Measurements from ENCODE around the gene ZNF221. TPM values are rescaled to one million over a fixed set of nuclear protein-coding genes. Genes with fewer than 3 reads are reported as not detected.
A peak's percentile ranks its signal among the peaks of the same experiment; 100 is the strongest.

Gene ZNF221
- polyA plus RNA-seq, 3 donors, result 5.0 to 7.5 (median 6.2) TPM

DNA sequence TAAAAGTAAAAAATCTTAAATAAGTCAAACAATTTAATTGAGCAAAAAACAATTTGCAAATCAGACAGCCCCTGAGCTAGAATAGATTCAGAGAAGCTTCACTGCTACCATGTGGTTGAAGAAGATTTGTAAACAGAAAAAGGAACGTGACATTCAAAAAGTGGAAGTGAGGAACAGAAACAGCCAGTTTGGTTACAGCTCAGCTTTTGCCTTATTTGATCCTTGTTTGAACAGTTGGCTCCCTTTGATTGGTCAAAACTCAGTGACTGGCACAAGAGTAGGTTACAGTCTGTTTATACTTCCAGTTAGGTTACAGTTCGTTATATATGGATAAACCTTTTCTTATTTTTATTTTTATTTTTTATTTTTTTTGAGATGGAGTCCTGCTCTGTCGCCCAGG is 5.8 kb downstream of the ZNF221 start:
- no peak for DNase-seq (ENCODE audit: low read depth in 3 of 3, low spot score in 2 of 3)

- no peak for DNase-seq (ENCODE audit: low read depth in 3 of 3, low spot score in 2 of 3)
These were observed 6.9 kb downstream of the ZNF221 start for GRCh38 chr19:43957891-43958290.

DNA sequence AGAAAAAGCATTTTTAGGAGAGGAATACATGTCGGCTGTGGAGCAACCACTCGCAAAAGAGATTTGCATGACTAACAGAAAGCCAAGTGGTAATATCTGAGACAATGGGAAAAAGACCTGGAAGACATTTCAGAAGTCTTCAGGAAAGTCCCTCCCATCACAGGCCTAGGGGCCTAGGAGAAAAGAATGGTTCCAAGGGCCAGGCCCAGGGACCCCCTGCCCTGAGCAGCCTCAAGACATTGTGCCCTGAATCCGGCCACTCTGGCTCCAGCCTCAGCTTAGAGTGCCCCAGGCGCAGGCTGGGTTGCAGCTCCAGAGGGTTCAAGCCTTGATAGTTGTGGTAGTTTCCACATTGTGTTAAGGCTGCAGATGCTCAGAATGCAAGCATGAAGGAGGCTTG is 9.4 kb downstream of the ZNF221 start:
- no peak for DNase-seq (ENCODE audit: low read depth in 3 of 3, low spot score in 2 of 3)

DNA sequence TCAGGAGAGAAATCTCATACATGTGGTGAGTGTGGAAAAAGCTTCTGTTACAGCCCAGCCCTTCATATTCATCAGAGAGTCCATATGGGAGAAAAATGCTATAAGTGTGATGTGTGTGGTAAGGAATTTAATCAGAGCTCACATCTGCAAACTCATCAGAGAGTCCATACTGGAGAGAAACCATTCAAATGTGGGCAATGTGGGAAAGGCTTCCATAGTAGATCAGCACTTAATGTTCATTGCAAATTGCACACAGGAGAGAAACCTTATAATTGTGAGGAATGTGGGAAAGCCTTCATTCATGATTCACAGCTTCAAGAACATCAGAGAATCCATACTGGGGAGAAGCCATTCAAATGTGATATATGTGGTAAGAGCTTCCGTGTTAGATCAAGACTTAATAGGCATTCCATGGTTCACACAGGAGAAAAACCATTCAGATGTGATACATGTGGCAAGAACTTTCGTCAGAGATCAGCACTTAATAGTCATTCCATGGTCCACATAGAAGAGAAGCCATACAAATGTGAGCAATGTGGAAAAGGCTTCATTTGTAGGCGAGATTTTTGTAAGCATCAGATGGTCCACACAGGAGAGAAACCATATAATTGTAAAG is 15.2 kb downstream of the ZNF221 start:
- no peak for DNase-seq (ENCODE audit: low read depth in 3 of 3, low spot score in 2 of 3)

DNA sequence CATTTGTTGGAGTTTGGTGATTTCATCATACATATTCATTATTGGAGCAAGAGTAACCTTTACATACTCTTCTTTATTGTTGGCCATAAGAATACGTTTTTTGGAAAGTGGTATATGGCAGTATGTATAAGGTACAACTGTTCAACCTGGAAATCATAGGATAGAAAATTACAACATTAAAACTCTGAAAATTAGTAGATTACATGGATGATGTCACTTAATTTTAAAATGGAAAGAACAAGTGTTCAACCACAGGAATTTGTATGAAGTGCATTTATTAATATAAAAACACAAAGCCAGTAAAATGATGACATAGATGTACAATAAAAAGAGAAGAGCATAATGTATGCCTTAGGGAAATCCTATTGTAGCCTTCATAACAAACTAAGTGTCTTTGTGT is 25.7 kb downstream of the ZNF221 start:
- no peak for DNase-seq (ENCODE audit: low read depth in 3 of 3, low spot score in 2 of 3)

DNA sequence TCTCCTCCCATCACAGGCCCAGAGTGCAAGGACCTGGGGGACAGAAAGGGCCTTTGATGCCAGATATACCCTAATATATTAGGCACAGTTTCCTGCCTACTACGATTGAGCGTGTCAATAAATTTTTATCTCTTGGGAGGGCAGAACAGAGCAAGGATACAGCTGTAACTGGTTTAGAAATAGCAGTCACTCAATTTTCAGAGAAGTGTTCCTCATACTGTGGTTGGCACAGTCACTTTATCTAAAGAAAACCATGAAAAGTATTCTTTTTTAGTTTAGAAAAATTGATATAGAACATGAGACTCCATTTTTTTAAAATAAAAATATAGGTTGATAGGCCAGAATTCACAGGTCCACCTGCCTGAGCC is 32.5 kb downstream of the ZNF221 start:
- DNase-seq (ENCODE audit: low read depth in 3 of 3, low spot score in 2 of 3), result no peak

- peak; percentile 91 to 93 (median 92) for DNase-seq (ENCODE audit: low read depth in 3 of 3, low spot score in 2 of 3)
These were observed 33.1 kb downstream of the ZNF221 start, which contains the start of gene ZNF155 for GRCh38 chr19:43983912-43984686. Gene ZNF155, plus strand, starts transcription at chr19:43984188. Its CDS starts 4,356 bp downstream, at chr19:43988544.

DNA sequence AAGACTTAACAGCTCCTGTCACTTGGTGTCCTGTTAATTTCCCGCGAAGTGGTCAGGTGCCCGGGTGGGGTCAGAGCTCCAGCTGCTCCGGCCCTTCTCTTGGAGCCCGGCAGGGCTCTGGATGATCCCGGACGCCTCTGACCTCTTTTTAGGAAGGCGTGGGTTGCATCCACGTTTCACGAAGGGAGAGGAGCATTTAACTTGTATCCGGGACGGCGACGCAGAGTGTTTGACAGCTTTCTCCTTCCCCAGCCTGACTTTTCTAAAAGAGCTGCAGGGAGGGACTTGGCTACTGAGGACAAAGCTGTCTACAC is 33.6 kb downstream of the ZNF221 start:
- DNase-seq (ENCODE audit: low read depth in 3 of 3, low spot score in 2 of 3), result no peak

- no peak for DNase-seq (ENCODE audit: low read depth in 3 of 3, low spot score in 2 of 3)
These were observed 46.7 kb downstream of the ZNF221 start for GRCh38 chr19:43997631-43998290.

DNA sequence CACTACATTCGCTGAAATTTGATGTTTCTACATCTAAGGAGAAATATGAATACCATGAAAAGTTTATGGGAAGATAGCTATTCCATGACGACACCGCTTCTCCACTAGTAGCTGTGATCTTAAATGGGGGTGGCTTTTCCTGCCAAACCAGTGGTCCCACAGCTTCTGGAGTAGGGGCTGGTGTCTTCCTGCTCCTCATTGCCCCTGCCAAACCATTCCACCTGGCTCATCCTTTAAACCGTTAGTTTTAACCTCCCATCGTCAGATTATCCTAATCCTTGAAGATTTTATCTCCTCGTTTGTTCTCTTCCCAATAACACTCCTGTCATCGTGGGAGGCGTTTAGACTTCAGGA is 51.2 kb downstream of the ZNF221 start:
- no peak for DNase-seq (ENCODE audit: low read depth in 3 of 3, low spot score in 2 of 3)

GRCh38 chr19:44002566-44003460 is 51.8 kb downstream of the ZNF221 start, which contains the start of gene ZNF230:
Gene ZNF230, plus strand, starts transcription at chr19:44002957. Its CDS starts 4,122 bp downstream, at chr19:44007079.
- DNase-seq (ENCODE audit: low read depth in 3 of 3, low spot score in 2 of 3), result peak; percentile 87 to 96 (median 92)

DNA sequence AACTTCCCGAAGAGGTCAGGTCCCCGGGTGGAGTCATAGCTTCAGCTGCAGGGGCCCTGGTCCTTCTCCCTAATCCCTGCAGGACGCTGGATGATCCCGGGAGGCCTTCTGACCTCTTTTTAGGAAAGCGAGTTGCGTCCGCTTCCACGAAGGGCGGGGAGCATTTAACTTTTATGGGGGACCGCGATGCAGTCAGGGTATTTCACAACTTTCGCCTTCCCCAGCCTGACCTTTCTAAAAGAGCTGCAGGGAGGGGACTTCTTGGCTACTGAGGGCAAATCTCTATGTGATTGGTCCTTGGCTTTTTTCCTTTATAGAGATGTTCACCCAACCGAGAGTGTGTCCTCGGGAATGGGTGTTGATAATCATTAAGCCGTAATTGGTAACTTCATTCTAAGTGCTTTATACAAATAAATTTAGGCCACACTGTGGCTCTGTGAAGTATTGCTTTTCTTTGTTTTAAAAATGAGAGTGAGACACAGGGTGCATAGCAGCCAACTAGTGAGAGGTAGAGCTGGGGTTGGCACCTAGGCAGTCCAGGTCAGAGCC is 52.5 kb downstream of the ZNF221 start:
- DNase-seq (ENCODE audit: low read depth in 3 of 3, low spot score in 2 of 3), result no peak

GRCh38 chr19:44005973-44006372 is 54.9 kb downstream of the ZNF221 start:
- no peak for DNase-seq (ENCODE audit: low read depth in 3 of 3, low spot score in 2 of 3)

- DNase-seq (ENCODE audit: low read depth in 3 of 3, low spot score in 2 of 3), result no peak
These were observed 56.4 kb downstream of the ZNF221 start for GRCh38 chr19:44007473-44007872.

DNA sequence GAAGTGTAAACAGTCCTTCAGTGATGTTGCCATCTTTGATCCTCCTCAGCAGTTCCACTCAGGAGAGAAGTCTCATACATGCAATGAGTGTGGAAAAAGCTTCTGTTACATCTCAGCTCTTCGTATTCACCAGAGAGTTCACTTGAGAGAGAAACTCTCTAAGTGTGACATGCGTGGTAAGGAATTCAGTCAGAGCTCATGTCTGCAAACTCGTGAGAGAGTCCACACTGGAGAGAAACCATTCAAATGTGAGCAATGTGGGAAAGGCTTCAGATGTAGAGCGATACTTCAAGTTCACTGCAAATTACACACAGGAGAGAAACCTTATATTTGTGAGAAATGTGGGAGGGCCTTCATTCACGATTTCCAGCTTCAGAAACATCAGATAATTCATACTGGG is 59.4 kb downstream of the ZNF221 start:
- DNase-seq (ENCODE audit: low read depth in 3 of 3, low spot score in 2 of 3), result no peak

Other genes starting within 250 kb of the ZNF221 start
- gene IRGC, start 235.2 kb upstream of the ZNF221 start, polyA plus RNA-seq (ENCODE audit: insufficient read length in 3 of 3), result not detected
- gene SMG9, start 196.3 kb upstream of the ZNF221 start, polyA plus RNA-seq (ENCODE audit: insufficient read length in 3 of 3), result 10 to 100 TPM; 36.9 to 40.5 (median 37.4) TPM
- gene KCNN4, start 170.3 kb upstream of the ZNF221 start, polyA plus RNA-seq (ENCODE audit: insufficient read length in 3 of 3), result 1 to 10 TPM in 2 of 3 donors, under 1 TPM in 1; 0.97 to 1.8 (median 1.5) TPM
- under 1 TPM; 0.42 to 0.71 (median 0.47) TPM for gene LYPD5, start 148.8 kb upstream of the ZNF221 start, polyA plus RNA-seq (ENCODE audit: insufficient read length in 3 of 3)
- gene ZNF283, start 123.9 kb upstream of the ZNF221 start, polyA plus RNA-seq (ENCODE audit: insufficient read length in 3 of 3), result 10 to 100 TPM; 11.4 to 14.8 (median 14.5) TPM
- gene ZNF404, start 67.3 kb upstream of the ZNF221 start, polyA plus RNA-seq (ENCODE audit: insufficient read length in 3 of 3), result 10 to 100 TPM; 10.4 to 11.7 (median 11.1) TPM
- gene ZNF45, start 15.9 kb upstream of the ZNF221 start, polyA plus RNA-seq (ENCODE audit: insufficient read length in 3 of 3), result 10 to 100 TPM; 25.6 to 30.9 (median 29.0) TPM
- gene ZNF155, start 33.0 kb downstream of the ZNF221 start, polyA plus RNA-seq (ENCODE audit: insufficient read length in 3 of 3), result 10 to 100 TPM; 14.8 to 18.7 (median 15.8) TPM
- 1 to 10 TPM; 6.8 to 7.5 (median 7.3) TPM for gene ZNF230, start 51.7 kb downstream of the ZNF221 start, polyA plus RNA-seq (ENCODE audit: insufficient read length in 3 of 3)
- gene ZNF222, start 74.2 kb downstream of the ZNF221 start, polyA plus RNA-seq (ENCODE audit: insufficient read length in 3 of 3), result 10 to 100 TPM in 2 of 3 donors, 1 to 10 TPM in 1; 10.0 to 10.9 (median 10.2) TPM
- 10 to 100 TPM; 12.7 to 15.5 (median 13.1) TPM for gene ZNF223, start 100.8 kb downstream of the ZNF221 start, polyA plus RNA-seq (ENCODE audit: insufficient read length in 3 of 3)
- gene ZNF284, start 120.9 kb downstream of the ZNF221 start, polyA plus RNA-seq (ENCODE audit: insufficient read length in 3 of 3), result 1 to 10 TPM; 3.5 to 4.3 (median 3.9) TPM
- 10 to 100 TPM; 24.9 to 26.2 (median 25.9) TPM for gene ZNF224, start 143.1 kb downstream of the ZNF221 start, polyA plus RNA-seq (ENCODE audit: insufficient read length in 3 of 3)
- 10 to 100 TPM; 10.9 to 12.1 (median 11.2) TPM for gene ZNF225, start 162.2 kb downstream of the ZNF221 start, polyA plus RNA-seq (ENCODE audit: insufficient read length in 3 of 3)
- gene ZNF234, start 190.3 kb downstream of the ZNF221 start, polyA plus RNA-seq (ENCODE audit: insufficient read length in 3 of 3), result 10 to 100 TPM; 13.1 to 14.6 (median 13.5) TPM
- 10 to 100 TPM; 28.4 to 31.2 (median 30.0) TPM for gene ZNF226, start 213.9 kb downstream of the ZNF221 start, polyA plus RNA-seq (ENCODE audit: insufficient read length in 3 of 3)

All from right renal cortex interstitium (tissue), 3 donors.